Upper lobe of left lung (tissue), 6 donors: Measurements from ENCODE around the gene XYLT1. TPM values are rescaled to one million over a fixed set of nuclear protein-coding genes. Genes with fewer than 3 reads are reported as not detected.
"Not testable (repeated sequence)": the region's sequence is repeated elsewhere in the genome, so short reads cannot be mapped to it uniquely, and the experiment has no call there.

Source experiments
- ATAC-seq, 2 donors: fragments of 200-7000 bp; cut with Tn5 transposase; one replicate each; pipeline ENCODE4 v1.9.1; 2022; ENCODE audit warnings: mild to moderate bottlenecking in 2 of 2, moderate library complexity in 2 of 2; ENCODE audit not compliant: low FRiP score in 2 of 2
- DNase-seq, 2 donors: peaks; one replicate each; pipeline ENCODE4 v3.0.0-alpha.2; 2019 to 2020
- H3K27ac ChIP-seq, 4 donors: fragments of 200-600 bp; sonication (generic); one replicate each; pipeline ENCODE4 v1.5.1; 2016 to 2019
- H3K27me3 ChIP-seq, 4 donors: fragments of 200-600 bp; sonication (generic); one replicate each; pipeline ENCODE4 v1.5.1; 2017 to 2019
- H3K36me3 ChIP-seq, 4 donors: fragments of 200-600 bp; sonication (generic); one replicate each; pipeline ENCODE4 v1.5.1; 2016 to 2019
- H3K4me1 ChIP-seq, 4 donors: fragments of 200-600 bp; sonication (generic); one replicate each; pipeline ENCODE4 v1.5.1; 2018 to 2019
- H3K4me3 ChIP-seq, 4 donors: fragments of 200-600 bp; sonication (generic); one replicate each; pipeline ENCODE4 v1.5.1; 2017 to 2019; ENCODE audit warnings: mild to moderate bottlenecking in 2 of 4, moderate library complexity in 1 of 4
- H3K9me3 ChIP-seq, 4 donors: fragments of 200-600 bp; sonication (generic); one replicate each; pipeline ENCODE4 v1.5.1; 2018 to 2019
- EP300 ChIP-seq, 4 donors: sonication (generic); formaldehyde crosslinking; IDR thresholded peaks; one replicate each; pipeline ENCODE4 v1.5.1; 2017; ENCODE audit warnings: antibody characterized with exemption in 4 of 4, control low read depth in 2 of 4
- POLR2A ChIP-seq, 4 donors: fragments of 450-650 bp; IDR thresholded peaks; one replicate each; pipeline ENCODE4 v1.5.1; 2016 to 2017; ENCODE audit warnings: antibody characterized with exemption in 4 of 4, mild to moderate bottlenecking in 2 of 4
- POLR2AphosphoS5 ChIP-seq, 2 donors: sonication (generic); formaldehyde crosslinking; IDR thresholded peaks; one replicate each; pipeline ENCODE4 v1.5.1; 2017; ENCODE audit warnings: antibody characterized with exemption in 2 of 2
- WGBS, 2 donors: methylation state at CpG; one replicate each; pipeline ENCODE4 v1.1.5; 2017 to 2018; 5-methylcytosine and 5-hydroxymethylcytosine counted together
- total RNA-seq, 6 donors: library from RNA; depleted of rRNA in 4 of 6; stranded (reverse); fragments of >200 nt in 4 of 6; gene quantifications; one replicate each; pipeline versions ENCODE4 v1.1.0 to v1.2.1, GENCODE V29; 2016 to 2021
- TF ChIP-seq, protein P1 (sequence below), 6 experiments: fragments of 450-650 bp in 4 of 6; fragments of 200-600 bp in 2 of 6; sonication (generic) in 2 of 6; IDR thresholded peaks; one replicate each; pipeline ENCODE4 v1.5.1; 2016 to 2019; ENCODE audit warnings: antibody characterized with exemption in 6 of 6
- donor health status: DM: no; HTN: no; CAD: no; lungs with moderate emphysema.
- donor health status: DM: no; HTN: yes; CAD: no; lungs with severe emphysema.

Gene XYLT1
- total RNA-seq, 6 donors from 2014 or later: 3.0 to 26.2 (median 6.8) TPM

GRCh38 chr16:17491140-17491662 lies 20.4 kb upstream of the XYLT1 start:
- Histone ChIP-seq H3K27me3 (no peaks in the 10 kb centered on the region), H3K4me3 (no peak overlapping the region), H3K36me3 (no peaks in the 10 kb centered on the region), H3K9me3 (no peaks in the 10 kb centered on the region), H3K27ac (no peak overlapping the region), H3K4me1 (no peaks in the 10 kb centered on the region)
- TF ChIP-seq POLR2AphosphoS5 (IDR thresholded peaks at IDR 0.05) (no peak), EP300 (IDR thresholded peaks at IDR 0.05) (no peak)
- no peak for DNase-seq
- ATAC-seq: no peak
- 75 to 89% methylated on average over 4 of the region's 4 CpGs for WGBS, 2 donors

- no peak for ATAC-seq
Measured at GRCh38 chr16:17488506-17488905, 17.7 kb upstream of the XYLT1 start.

DNA sequence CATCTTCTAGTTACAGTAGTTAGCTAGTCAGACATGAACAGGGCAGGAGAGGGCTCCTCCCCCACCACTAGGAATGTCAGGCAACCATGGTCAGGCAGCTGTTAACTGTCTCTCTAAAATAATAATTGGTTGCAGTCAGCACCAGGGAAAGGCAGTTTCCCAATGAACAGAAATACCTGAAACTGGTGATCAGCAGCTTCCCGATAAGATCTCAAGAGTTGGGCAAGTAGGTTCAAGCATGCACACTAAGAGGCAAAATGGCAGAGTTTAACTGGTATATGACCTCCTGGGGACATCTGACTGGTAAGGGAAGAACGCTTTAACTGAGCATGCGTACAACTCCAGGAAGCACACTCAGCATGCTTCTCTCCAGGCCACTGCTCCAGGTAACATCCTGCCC lies 12.6 kb upstream of the XYLT1 start:
- Histone ChIP-seq H3K36me3 (no peaks in the 10 kb centered on the region), H3K27ac (no peak overlapping the region), H3K4me1 (no peaks in the 10 kb centered on the region), H3K4me3 (no peak overlapping the region), H3K27me3 (no peaks in the 10 kb centered on the region), H3K9me3 (peaks cover 0 to 3% (median 0%) of the 10 kb centered on the region in 4 donors)
- no peak for ATAC-seq
- no peak for DNase-seq
- WGBS, 2 donors: 74 to 80% methylated on average over 3 of the region's 3 CpGs
- TF ChIP-seq EP300 (IDR thresholded peaks at IDR 0.05): no peak
- no peak for TF ChIP-seq POLR2A (IDR thresholded peaks at IDR 0.05)
- TF ChIP-seq, protein P1, sequence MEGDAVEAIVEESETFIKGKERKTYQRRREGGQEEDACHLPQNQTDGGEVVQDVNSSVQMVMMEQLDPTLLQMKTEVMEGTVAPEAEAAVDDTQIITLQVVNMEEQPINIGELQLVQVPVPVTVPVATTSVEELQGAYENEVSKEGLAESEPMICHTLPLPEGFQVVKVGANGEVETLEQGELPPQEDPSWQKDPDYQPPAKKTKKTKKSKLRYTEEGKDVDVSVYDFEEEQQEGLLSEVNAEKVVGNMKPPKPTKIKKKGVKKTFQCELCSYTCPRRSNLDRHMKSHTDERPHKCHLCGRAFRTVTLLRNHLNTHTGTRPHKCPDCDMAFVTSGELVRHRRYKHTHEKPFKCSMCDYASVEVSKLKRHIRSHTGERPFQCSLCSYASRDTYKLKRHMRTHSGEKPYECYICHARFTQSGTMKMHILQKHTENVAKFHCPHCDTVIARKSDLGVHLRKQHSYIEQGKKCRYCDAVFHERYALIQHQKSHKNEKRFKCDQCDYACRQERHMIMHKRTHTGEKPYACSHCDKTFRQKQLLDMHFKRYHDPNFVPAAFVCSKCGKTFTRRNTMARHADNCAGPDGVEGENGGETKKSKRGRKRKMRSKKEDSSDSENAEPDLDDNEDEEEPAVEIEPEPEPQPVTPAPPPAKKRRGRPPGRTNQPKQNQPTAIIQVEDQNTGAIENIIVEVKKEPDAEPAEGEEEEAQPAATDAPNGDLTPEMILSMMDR (IDR thresholded peaks at IDR 0.05): no peak
- TF ChIP-seq POLR2AphosphoS5 (IDR thresholded peaks at IDR 0.05): no peak

More at GRCh38 chr16:17488506-17488905, 17.7 kb upstream of the XYLT1 start:
- Histone ChIP-seq H3K4me3 (no peak overlapping the region), H3K27me3 (no peaks in the 10 kb centered on the region), H3K27ac (no peak overlapping the region), H3K9me3 (no peaks in the 10 kb centered on the region), H3K36me3 (no peaks in the 10 kb centered on the region), H3K4me1 (no peaks in the 10 kb centered on the region)
- DNase-seq: no peak
- 85 to 97% methylated on average over 2 of the region's 2 CpGs for WGBS, 2 donors
- TF ChIP-seq EP300 (IDR thresholded peaks at IDR 0.05) (no peak), POLR2AphosphoS5 (IDR thresholded peaks at IDR 0.05) (no peak), POLR2A (IDR thresholded peaks at IDR 0.05) (no peak)
- TF ChIP-seq, protein P1 (IDR thresholded peaks at IDR 0.05): no peak

DNA sequence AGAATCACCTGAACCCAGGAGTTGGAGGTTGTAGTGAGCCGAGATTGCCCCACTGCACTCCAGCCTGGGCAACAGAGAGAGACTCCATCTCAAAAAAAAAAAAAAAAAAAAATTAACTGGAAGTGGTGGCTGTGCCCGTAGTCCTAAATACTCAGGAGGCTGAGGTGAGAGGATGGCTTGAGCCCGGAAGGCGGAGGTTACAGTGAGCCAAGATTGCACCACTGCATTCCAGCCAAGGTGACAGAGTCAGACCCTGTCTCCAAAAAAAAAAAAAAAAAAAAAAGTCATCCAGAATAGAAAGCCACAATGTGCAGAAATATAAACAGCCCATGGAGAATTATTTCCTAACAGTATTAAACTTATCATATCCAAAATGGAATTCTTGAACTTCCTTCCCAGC lies 11.6 kb upstream of the XYLT1 start:
- H3K27ac ChIP-seq, H3K36me3 ChIP-seq, DNase-seq, H3K27me3 ChIP-seq, H3K4me1 ChIP-seq, H3K9me3 ChIP-seq, ATAC-seq, H3K4me3 ChIP-seq: not testable (repeated sequence)
- 86 to 90% methylated on average over 4 of the region's 4 CpGs for WGBS, 2 donors

GRCh38 chr16:17481736-17482135 lies 11.0 kb upstream of the XYLT1 start:
- H3K9me3 ChIP-seq: peaks cover 0 to 3% (median 0%) of the 10 kb centered on the region in 4 donors
- no peak for ATAC-seq
- TF ChIP-seq POLR2A (IDR thresholded peaks at IDR 0.05) (no peak), POLR2AphosphoS5 (IDR thresholded peaks at IDR 0.05) (no peak), EP300 (IDR thresholded peaks at IDR 0.05) (no peak)
- TF ChIP-seq, protein P1 (IDR thresholded peaks at IDR 0.05): no peak
- DNase-seq: no peak
- no peak overlapping the region for H3K27ac ChIP-seq
- no peaks in the 10 kb centered on the region for H3K36me3 ChIP-seq
- H3K27me3 ChIP-seq: no peaks in the 10 kb centered on the region
- WGBS, 2 donors: 83 to 90% methylated on average over 2 of the region's 2 CpGs
- peaks cover 0 to 3% (median 0%) of the 10 kb centered on the region in 4 donors for H3K4me1 ChIP-seq
- no peak overlapping the region for H3K4me3 ChIP-seq

- not testable (repeated sequence) for DNase-seq, H3K4me1 ChIP-seq, H3K27me3 ChIP-seq, ATAC-seq, H3K36me3 ChIP-seq, H3K4me3 ChIP-seq, H3K27ac ChIP-seq, H3K9me3 ChIP-seq
- 85 to 92% methylated on average over 6 of the region's 6 CpGs for WGBS, 2 donors
Measured at GRCh38 chr16:17477260-17477545, 6.4 kb upstream of the XYLT1 start.
